ENCODE data around the gene RANBP3L. TPM values are rescaled to one million over a fixed set of nuclear protein-coding genes. Genes with fewer than 3 reads are reported as not detected.
A peak's percentile ranks its signal among the peaks of the same experiment; 100 is the strongest.

Gene RANBP3L
- total RNA-seq, 2 experiments from 2014 or later = 0.07 to 0.16 TPM

DNA sequence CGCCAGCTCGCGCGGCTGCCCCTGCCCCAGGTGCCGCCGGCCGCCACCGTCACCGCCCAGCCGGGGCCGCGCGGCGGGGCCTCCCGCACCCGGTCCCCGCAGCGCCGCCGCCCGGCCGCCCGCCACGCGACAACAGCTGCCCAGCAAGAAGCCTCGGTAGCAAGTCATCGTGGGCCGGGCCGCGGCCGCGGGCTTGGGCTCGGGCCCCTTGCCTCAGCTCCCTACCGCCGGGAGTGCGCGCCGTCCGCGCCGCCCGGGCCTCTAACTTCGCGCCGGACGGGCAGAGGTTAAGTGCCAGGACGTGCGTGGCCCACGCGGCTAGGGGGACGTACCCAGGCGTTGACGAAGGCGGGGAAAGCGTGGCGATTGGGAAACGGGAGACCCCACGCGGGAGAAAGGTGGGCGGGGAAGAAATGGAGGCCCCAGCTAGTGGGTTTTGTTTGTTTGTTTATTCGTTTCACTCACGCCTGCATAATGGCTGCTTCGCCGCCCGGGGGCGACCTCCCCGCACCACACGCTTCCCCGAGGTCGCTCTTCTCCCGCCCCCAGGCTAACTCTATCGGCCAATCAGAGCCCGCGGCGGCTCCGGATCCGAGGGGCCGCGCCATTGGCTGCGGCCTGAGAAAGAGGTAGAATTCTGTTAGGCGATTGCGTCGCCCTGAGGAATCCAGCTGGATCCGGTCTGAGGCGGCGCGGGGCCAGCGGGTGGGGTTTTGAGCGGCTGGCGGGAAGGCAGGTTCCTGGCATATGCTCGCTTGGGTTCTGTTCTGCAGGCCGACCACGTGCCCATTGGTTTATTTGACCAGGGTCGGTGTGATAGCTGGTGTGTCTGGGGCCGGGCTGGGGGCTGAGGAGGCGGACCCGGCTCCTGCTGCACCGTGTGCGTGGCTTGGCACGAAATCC is 59.8 kb downstream of the RANBP3L start, which contains the start of gene NADK2:
Gene NADK2 (minus strand): TSS at position 295 of the 903 bp plus-strand sequence. CDS start 127 bp downstream, at position 168.
- POLR2A ChIA-PET = interaction anchor here (0.6 to 2.9 kb wide), 3 partner anchors 90 to 447 kb away, joined by 3 to 16 read pairs (median 3); partner anchors contain the start of genes LMBRD2 and SKP2

DNA sequence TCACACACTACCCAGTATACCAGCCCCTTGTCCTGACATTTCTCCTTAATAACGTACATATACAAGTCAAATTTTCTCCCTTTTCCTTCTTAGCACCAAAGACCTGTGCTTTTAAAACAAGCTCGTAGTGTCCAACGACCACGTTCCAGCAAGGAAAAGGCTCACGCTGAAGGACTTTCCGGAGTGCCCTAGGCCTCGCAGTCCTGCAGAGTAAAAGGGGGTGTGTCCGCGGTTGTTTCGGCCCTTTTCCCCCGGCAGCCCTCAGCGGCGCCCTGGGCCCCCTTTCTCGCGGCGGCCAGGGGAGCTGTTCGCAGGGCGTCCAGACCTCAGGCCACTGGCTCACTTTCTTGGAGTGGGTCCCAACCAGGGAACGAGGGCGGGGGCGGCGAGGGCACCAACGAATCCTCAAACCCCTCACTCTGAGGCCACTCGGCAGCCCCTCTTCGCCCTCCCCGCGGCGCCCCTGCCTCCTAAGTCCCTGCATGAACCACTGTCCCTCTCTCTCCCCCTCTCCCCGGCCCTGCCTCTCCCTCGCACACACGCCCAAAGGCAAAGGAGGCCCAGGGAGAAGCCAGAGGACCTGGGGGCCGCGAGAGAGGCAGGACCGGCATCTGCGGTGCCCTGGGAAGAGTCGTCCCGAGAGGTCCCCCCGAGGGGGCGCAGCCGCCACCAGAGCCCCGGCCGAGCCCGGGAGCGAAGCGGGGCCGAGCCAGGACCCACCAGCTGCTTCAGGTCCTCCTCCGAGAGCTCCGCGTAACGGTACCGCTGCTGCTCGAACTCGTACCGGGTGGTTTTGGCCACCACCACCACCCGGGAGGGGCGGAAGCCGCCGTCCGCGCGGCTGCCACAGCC is 60.7 kb downstream of the RANBP3L start:
- intact Hi-C loops (cut with DNase I, micrococcal nuclease) = loop anchor here (2.0 to 5.0 kb wide), 5 partner anchors 624 to 1314 kb away; partner anchors contain the start of genes DNAJC21 (in 1 of the 2), NIPBL (in 1 of the 2), SPEF2 (in 1 of the 2) and WDR70 (in 1 of the 2)
- H3K4me1 Mint-ChIP-seq = peaks cover 44% of the 10 kb centered on the region
- ChIA-PET CTCF (interaction anchor here (0.5 to 2.4 kb wide), 18 partner anchors 11 to 668 kb away, joined by 3 to 18 read pairs (median 4); partner anchors contain the start of genes LMBRD2 and SKP2), POLR2A (interaction anchor here (0.6 to 2.9 kb wide), 3 partner anchors 89 to 447 kb away, joined by 3 to 16 read pairs (median 3); partner anchors contain the start of genes LMBRD2 and SKP2)
- H3K36me3 Mint-ChIP-seq (ENCODE audit: low read depth) = peaks cover 3% of the 10 kb centered on the region
- DNase-seq = peak; percentile 56
- H3K27me3 Mint-ChIP-seq = no peaks in the 10 kb centered on the region
- peak overlapping the region; percentile 76 for H3K4me3 Mint-ChIP-seq
- peak overlapping the region; percentile 62 for H3K27ac Mint-ChIP-seq
- ATAC-seq = peak; percentile 5
- H3K9me3 Mint-ChIP-seq (ENCODE audit: low read depth) = no peaks in the 10 kb centered on the region

More for the DNA sequence above, 59.8 kb downstream of the RANBP3L start, which contains the start of gene NADK2:
- intact Hi-C loops (cut with DNase I, micrococcal nuclease) = loop anchor here (1.0 to 5.0 kb wide), 10 partner anchors 91 to 1403 kb away; partner anchors contain the start of genes LMBRD2 (in 2 of the 2), DNAJC21 (in 1 of the 2), NIPBL (in 1 of the 2) and NUP155 (in 1 of the 2)
- DNase-seq (peak; percentile 97), ATAC-seq (peak; percentile 94)
- Mint-ChIP-seq H3K27ac (peak within 1 kb of the TSS; percentile 98), H3K27me3 (no peaks in the 10 kb centered on the region), H3K9me3 (ENCODE audit: low read depth) (no peaks in the 10 kb centered on the region), H3K36me3 (ENCODE audit: low read depth) (peaks cover 3% of the 10 kb centered on the region), H3K4me3 (peak within 1 kb of the TSS; percentile 76), H3K4me1 (peaks cover 44% of the 10 kb centered on the region)
- CTCF ChIA-PET = interaction anchor here (0.5 to 2.4 kb wide), 18 partner anchors 11 to 667 kb away, joined by 3 to 18 read pairs (median 4); partner anchors contain the start of genes LMBRD2 and SKP2

DNA sequence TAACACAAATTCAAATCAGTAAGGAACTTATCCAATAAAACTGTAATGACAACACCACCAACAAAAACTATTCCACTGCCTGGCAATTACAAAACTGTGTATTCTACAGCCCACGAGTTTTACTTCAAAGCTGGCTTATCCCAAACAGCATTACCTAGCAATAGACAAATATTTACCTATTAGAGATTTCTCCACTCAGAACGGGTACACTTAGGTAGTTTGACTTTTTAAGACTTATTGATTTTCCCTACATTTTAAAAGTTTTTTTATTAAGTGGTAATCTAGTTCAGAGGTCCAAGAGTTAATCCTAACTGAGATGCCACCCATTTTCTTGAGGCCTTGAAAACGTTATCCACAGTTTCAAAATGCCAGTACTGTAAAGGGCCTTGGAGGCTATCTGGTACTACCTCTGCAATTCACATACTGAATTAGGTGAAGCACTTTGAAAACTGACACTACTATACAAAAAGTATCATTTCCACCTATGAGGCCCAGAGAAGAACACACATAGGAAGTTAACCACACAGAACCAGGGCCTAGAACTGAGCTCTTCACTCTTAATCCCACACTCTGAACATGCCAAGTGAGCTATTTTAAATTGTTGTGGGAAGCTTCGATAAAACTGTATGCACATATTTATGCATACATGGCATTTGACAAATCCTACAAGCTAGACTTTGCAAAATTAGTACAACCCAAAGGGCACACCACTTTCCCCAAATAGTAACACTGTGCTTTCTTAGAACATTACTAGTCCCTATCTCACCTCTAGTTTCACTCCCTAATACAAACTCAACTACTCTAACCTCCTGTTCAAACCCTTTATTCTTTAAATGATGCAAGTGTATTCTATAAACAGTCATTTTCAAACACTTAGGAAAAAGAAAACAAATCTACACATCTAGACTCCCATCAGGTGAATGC is 62.1 kb downstream of the RANBP3L start:
- DNase-seq (no peak), ATAC-seq (no peak)
- intact Hi-C loops (cut with DNase I, micrococcal nuclease) = loop anchor here (2.0 to 5.0 kb wide), 5 partner anchors 623 to 1312 kb away; partner anchors contain the start of genes DNAJC21 (in 1 of the 2), NIPBL (in 1 of the 2), SPEF2 (in 1 of the 2) and WDR70 (in 1 of the 2)
- Mint-ChIP-seq H3K9me3 (ENCODE audit: low read depth) (no peaks in the 10 kb centered on the region), H3K27ac (peak overlapping the region; percentile 80), H3K36me3 (ENCODE audit: low read depth) (peaks cover 3% of the 10 kb centered on the region), H3K27me3 (no peaks in the 10 kb centered on the region), H3K4me1 (peaks cover 44% of the 10 kb centered on the region), H3K4me3 (peak overlapping the region; percentile 76)
- ChIA-PET POLR2A (no interaction called here), CTCF (interaction anchor here (0.7 to 1.3 kb wide), 2 partner anchors 12 to 164 kb away, joined by 4 read pairs; no protein-coding TSS in a partner anchor)

DNA sequence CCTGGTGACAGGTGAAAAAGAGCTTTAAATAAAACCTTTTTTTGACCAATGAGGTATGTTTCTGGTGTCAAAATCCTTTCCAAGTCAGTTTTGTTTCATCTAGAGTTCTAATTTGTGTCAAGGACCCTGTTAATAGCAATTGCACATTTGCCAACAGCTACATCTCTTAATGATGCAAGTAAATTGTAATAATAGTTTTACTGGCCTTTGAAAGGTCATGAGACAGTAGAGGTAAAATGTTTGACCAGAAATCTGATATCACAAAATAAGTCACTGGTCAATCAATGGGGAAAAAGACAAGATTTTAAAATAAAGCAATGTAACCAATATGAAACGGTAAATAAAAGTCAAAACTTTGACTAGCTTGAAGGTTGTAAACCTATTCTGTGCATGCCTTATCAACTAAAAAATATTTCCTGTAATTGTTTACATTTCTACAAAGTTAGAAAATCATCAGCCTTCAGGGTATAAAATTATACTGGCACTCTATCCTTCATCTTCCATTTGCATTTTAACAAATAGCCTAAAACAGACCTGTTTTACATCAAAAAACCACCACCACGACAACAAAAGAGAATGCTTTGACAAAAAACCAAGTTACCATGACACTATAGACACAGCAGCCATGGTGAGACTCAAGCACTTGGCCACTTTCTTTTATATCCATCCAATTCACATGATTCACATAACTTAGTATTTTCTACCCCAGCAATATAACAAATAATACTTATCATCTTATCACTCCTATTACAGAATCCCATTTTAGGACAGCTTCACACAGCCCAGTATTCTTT is 63.0 kb downstream of the RANBP3L start:
- H3K4me3 Mint-ChIP-seq = no peak overlapping the region
- ChIA-PET POLR2A (no interaction called here), CTCF (interaction anchor here (0.7 to 1.3 kb wide), 3 partner anchors 11 to 163 kb away, joined by 4 to 5 read pairs (median 4); no protein-coding TSS in a partner anchor)
- H3K4me1 Mint-ChIP-seq = peaks cover 40% of the 10 kb centered on the region
- no peaks in the 10 kb centered on the region for H3K27me3 Mint-ChIP-seq
- no peaks in the 10 kb centered on the region for H3K9me3 Mint-ChIP-seq (ENCODE audit: low read depth)
- no peak overlapping the region for H3K27ac Mint-ChIP-seq
- intact Hi-C loops (cut with DNase I, micrococcal nuclease) = no loop called here
- ATAC-seq (no peak), DNase-seq (no peak)
- H3K36me3 Mint-ChIP-seq (ENCODE audit: low read depth) = peaks cover 3% of the 10 kb centered on the region

DNA sequence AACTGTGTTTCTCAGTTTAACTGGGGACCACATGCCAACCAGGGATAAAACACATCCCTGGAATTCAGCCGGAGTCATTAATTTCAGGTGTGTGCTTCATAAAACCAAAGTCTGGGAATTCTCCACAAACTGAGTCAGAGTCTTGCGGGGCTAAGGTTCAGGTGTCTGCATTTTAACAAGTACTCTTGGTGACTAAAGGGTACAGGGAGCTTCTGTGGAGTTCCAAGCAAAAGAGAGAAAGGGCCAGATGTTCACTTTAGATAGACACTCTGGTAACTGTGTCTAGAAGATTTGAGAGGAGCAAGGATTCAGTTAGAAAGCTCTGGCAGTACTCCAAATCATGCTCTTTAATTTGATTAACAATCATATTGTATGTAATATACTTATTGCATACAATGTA is 64.0 kb downstream of the RANBP3L start:
- no peaks in the 10 kb centered on the region for H3K9me3 Mint-ChIP-seq (ENCODE audit: low read depth)
- H3K4me3 Mint-ChIP-seq = no peak overlapping the region
- ChIA-PET POLR2A (interaction anchor here (0.6 kb wide), 1 partner anchor 87 kb away, joined by 3 read pairs; no protein-coding TSS in a partner anchor), CTCF (interaction anchor here (1.3 kb wide), 1 partner anchor 19 kb away, joined by 5 read pairs; no protein-coding TSS in a partner anchor)
- no peaks in the 10 kb centered on the region for H3K27me3 Mint-ChIP-seq
- intact Hi-C loops (cut with DNase I, micrococcal nuclease) = no loop called here
- no peak overlapping the region for H3K27ac Mint-ChIP-seq
- ATAC-seq (no peak), DNase-seq (no peak)
- H3K36me3 Mint-ChIP-seq (ENCODE audit: low read depth) = peaks cover 2% of the 10 kb centered on the region
- peaks cover 31% of the 10 kb centered on the region for H3K4me1 Mint-ChIP-seq

DNA sequence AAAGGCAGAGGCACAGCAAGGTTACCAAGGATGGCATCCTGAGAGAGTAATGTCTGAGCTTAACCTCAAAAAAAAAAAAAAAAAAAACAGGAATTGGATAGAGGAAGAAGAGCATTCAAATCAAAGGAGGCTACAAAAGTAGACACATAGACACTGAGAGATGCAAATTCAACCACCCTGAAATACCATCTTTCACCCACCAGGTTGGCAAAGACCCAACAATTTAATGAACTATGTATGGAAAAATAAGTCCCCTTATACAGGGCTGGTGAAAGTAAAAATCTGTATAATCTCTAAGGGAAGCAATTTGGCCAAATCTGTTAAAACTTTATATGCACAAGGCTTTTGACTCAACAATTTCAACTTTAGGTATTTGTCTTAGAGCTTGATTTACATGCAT is 64.9 kb downstream of the RANBP3L start:
- Mint-ChIP-seq H3K4me1 (peaks cover 27% of the 10 kb centered on the region), H3K27ac (no peak overlapping the region), H3K9me3 (ENCODE audit: low read depth) (no peaks in the 10 kb centered on the region), H3K4me3 (no peak overlapping the region), H3K36me3 (ENCODE audit: low read depth) (peaks cover 2% of the 10 kb centered on the region), H3K27me3 (no peaks in the 10 kb centered on the region)
- DNase-seq = no peak
- POLR2A ChIA-PET = no interaction called here
- ATAC-seq = no peak
- intact Hi-C loops (cut with DNase I, micrococcal nuclease) = no loop called here
- CTCF ChIA-PET = interaction anchor here (0.6 to 1.2 kb wide), 2 partner anchors 17 to 1151 kb away, joined by 3 read pairs; no protein-coding TSS in a partner anchor

DNA sequence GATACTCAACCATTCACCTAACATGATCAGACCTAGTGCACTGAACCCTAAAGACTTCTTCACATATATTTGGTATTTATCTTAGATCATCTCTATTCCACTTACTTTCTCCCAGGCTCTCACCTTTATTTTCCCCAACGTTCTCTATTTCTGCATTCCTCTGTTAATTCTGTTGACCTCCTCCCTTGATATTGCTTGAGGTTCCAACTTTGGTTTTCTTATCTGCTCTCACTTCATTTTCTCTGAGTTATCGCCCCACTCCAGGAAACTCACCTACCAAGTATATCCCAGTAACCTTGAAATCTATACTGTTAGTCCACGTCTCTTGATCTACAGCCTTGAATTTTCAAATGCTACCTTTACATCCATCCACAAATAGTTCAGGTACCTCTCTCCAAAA is 69.2 kb downstream of the RANBP3L start:
- ChIA-PET POLR2A (no interaction called here), CTCF (no interaction called here)

DNA sequence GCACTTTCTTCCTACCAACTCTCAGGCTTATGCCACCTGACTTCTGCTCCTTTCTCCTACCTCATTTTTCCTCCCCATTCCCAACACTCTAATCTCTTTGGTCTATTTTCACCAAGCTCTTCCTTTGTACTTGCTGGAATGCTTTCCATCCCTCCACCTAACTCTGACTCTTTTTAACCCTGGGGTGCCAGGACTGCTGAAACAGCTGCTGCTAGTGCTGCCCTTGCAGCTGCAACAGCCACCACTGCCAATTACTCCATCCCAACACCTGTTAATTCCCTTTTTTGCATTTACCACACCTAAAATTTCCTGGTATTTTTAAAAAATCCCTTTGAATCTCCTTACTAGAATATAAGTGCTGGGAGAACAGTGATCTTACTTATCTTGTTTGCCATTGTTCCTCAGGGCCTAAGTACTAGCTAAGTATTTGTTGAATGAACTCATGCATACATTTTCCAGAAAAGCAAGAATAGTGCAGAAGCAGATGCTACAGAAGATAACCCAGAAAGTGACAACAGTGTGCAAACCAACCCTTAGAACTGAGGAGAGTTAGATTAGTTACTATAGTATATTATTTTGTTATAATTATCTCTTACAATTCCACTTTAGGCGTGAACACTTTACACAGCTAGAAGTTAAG is 71.4 kb downstream of the RANBP3L start:
- POLR2A ChIA-PET = interaction anchor here (0.6 kb wide), 1 partner anchor 61 kb away, joined by 3 read pairs; no protein-coding TSS in a partner anchor
- intact Hi-C loops (cut with DNase I, micrococcal nuclease) = no loop called here
- H3K4me1 Mint-ChIP-seq = peaks cover 1% of the 10 kb centered on the region

More for the DNA sequence above, 69.2 kb downstream of the RANBP3L start:
- ATAC-seq (no peak), DNase-seq (no peak)
- no peaks in the 10 kb centered on the region for H3K27me3 Mint-ChIP-seq
- intact Hi-C loops (cut with DNase I, micrococcal nuclease) = no loop called here
- no peaks in the 10 kb centered on the region for H3K9me3 Mint-ChIP-seq (ENCODE audit: low read depth)
- H3K27ac Mint-ChIP-seq = no peak overlapping the region
- H3K36me3 Mint-ChIP-seq (ENCODE audit: low read depth) = peaks cover 2% of the 10 kb centered on the region
- peaks cover 2% of the 10 kb centered on the region for H3K4me1 Mint-ChIP-seq
- H3K4me3 Mint-ChIP-seq = no peak overlapping the region

DNA sequence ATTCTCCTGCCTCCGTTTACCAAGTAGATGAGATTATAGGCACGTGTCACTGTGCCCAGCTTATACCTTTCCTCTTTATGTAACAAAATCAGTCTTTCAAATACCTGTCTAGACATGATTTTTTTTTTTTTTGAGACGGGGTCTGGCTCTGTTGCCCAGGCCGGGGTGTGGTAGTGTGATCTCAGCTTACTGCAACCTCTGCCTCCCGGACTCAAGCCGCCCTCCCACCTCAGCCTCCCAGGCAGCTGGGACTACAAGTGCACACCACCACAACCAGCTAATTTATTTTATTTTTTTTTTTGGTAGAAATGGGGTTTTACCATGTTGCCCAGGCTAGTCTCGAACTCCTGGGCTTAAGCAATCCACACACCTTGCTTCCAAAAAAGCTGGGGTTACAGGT is 73.2 kb downstream of the RANBP3L start:
- ChIA-PET POLR2A (interaction anchor here (0.6 kb wide), 1 partner anchor 22 kb away, joined by 3 read pairs; no protein-coding TSS in a partner anchor), CTCF (interaction anchor here (0.6 to 1.4 kb wide), 3 partner anchors 11 to 190 kb away, joined by 4 read pairs; no protein-coding TSS in a partner anchor)
- DNase-seq = no peak
- Mint-ChIP-seq H3K4me3 (no peak overlapping the region), H3K27ac (no peak overlapping the region), H3K4me1 (peaks cover 1% of the 10 kb centered on the region), H3K27me3 (no peaks in the 10 kb centered on the region), H3K36me3 (ENCODE audit: low read depth) (peaks cover 14% of the 10 kb centered on the region), H3K9me3 (ENCODE audit: low read depth) (no peaks in the 10 kb centered on the region)
- intact Hi-C loops (cut with DNase I, micrococcal nuclease) = no loop called here
- ATAC-seq = no peak

More for the DNA sequence above, 71.4 kb downstream of the RANBP3L start:
- CTCF ChIA-PET = interaction anchor here (1.0 to 1.3 kb wide), 5 partner anchors 12 to 77 kb away, joined by 3 to 4 read pairs (median 4); partner anchors contain the start of gene NADK2
- no peak for DNase-seq
- Mint-ChIP-seq H3K36me3 (ENCODE audit: low read depth) (peaks cover 9% of the 10 kb centered on the region), H3K27ac (no peak overlapping the region), H3K4me3 (no peak overlapping the region), H3K27me3 (no peaks in the 10 kb centered on the region), H3K9me3 (ENCODE audit: low read depth) (no peaks in the 10 kb centered on the region)
- ATAC-seq = no peak

All from activated CD4-positive, alpha-beta T cell treated with anti-CD3 and anti-CD28 coated beads for 36 hours (primary cell).